Pulmonary artery endothelial cell (primary cell): ENCODE measurements around the gene SCT. TPM values are rescaled to one million over a fixed set of nuclear protein-coding genes. Genes with fewer than 3 reads are reported as not detected.
A peak's percentile ranks its signal among the peaks of the same experiment; 100 is the strongest.

Source experiments
- DNase-seq: peaks from one replicate; pipeline ENCODE4 v3.0.0-alpha.2; 2011; ENCODE audit warnings: low read depth, low spot score
- total RNA-seq: library from RNA; depleted of rRNA; stranded (reverse); fragments of >200 nt; gene quantifications from 2 replicates; pipeline ENCODE4 v1.2.3, GENCODE V29; 2014

Gene SCT
- total RNA-seq, 1 donor from 2014 or later = not detected

GRCh38 chr11:587978-588380 lies 39.0 kb downstream of the SCT start:
- DNase-seq = peak; percentile 15

- DNase-seq = no peak
These were observed 39.4 kb downstream of the SCT start for GRCh38 chr11:587546-587945.

- DNase-seq = no peak
These were observed 40.3 kb downstream of the SCT start for GRCh38 chr11:586376-587316.

- no peak for DNase-seq
These were observed 42.7 kb downstream of the SCT start for GRCh38 chr11:584287-584686.

GRCh38 chr11:581752-582151 lies 45.2 kb downstream of the SCT start:
- DNase-seq = no peak

- DNase-seq = no peak
These were observed 45.6 kb downstream of the SCT start for GRCh38 chr11:581342-581741.

- DNase-seq = no peak
These were observed 47.0 kb downstream of the SCT start for GRCh38 chr11:579830-580601.

- no peak for DNase-seq
These were observed 48.5 kb downstream of the SCT start for GRCh38 chr11:578276-579035.

- DNase-seq = no peak
These were observed 49.4 kb downstream of the SCT start for GRCh38 chr11:577611-577894.

- DNase-seq = no peak
These were observed 50.0 kb downstream of the SCT start for GRCh38 chr11:576811-577610.

Other genes starting within 250 kb of the SCT start
- 0.26 and 0.67 TPM in 2 replicates for gene PKP3, start 233.0 kb downstream of the SCT start, total RNA-seq
- gene SIGIRR, start 212.2 kb downstream of the SCT start, total RNA-seq = 27.6 and 39.6 TPM in 2 replicates
- 0.07 TPM in 1 of 2 replicates, not detected in the other for gene ANO9, start 185.2 kb downstream of the SCT start, total RNA-seq
- gene PTDSS2, start 176.9 kb downstream of the SCT start, total RNA-seq = 32.1 and 39.7 TPM in 2 replicates
- gene RNH1, start 119.9 kb downstream of the SCT start, total RNA-seq = 288 and 306 TPM in 2 replicates
- gene HRAS, start 91.6 kb downstream of the SCT start, total RNA-seq = 77.7 and 91.6 TPM in 2 replicates
- gene LRRC56, start 89.7 kb downstream of the SCT start, total RNA-seq = 0.40 and 0.46 TPM in 2 replicates
- gene LMNTD2, start 66.4 kb downstream of the SCT start, total RNA-seq = 0.56 and 0.86 TPM in 2 replicates
- 11.5 and 14.4 TPM in 2 replicates for gene RASSF7, start 66.2 kb downstream of the SCT start, total RNA-seq
- 28.0 and 29.5 TPM in 2 replicates for gene PHRF1, start 50.7 kb downstream of the SCT start, total RNA-seq
- gene IRF7, start 11.2 kb downstream of the SCT start, total RNA-seq = 8.7 and 16.5 TPM in 2 replicates
- gene CDHR5, start 2.2 kb downstream of the SCT start, total RNA-seq = not detected in 2 replicates
- gene DRD4, start 10.1 kb upstream of the SCT start, total RNA-seq = not detected in 2 replicates
- 45.1 and 66.1 TPM in 2 replicates for gene DEAF1, start 68.0 kb upstream of the SCT start, total RNA-seq
- 8.4 and 9.7 TPM in 2 replicates for gene TMEM80, start 68.6 kb upstream of the SCT start, total RNA-seq
- 2.0 and 3.0 TPM in 2 replicates for gene EPS8L2, start 79.0 kb upstream of the SCT start, total RNA-seq
- 278 and 283 TPM in 2 replicates for gene TALDO1, start 120.3 kb upstream of the SCT start, total RNA-seq
- 37.5 and 38.1 TPM in 2 replicates for gene GATD1, start 150.3 kb upstream of the SCT start, total RNA-seq
- gene CEND1, start 162.9 kb upstream of the SCT start, total RNA-seq = 0.13 and 0.14 TPM in 2 replicates
- gene SLC25A22, start 171.1 kb upstream of the SCT start, total RNA-seq = 9.0 and 9.2 TPM in 2 replicates
- 7.0 and 7.5 TPM in 2 replicates for gene PIDD1, start 178.1 kb upstream of the SCT start, total RNA-seq
- 248 and 277 TPM in 2 replicates for gene RPLP2, start 182.8 kb upstream of the SCT start, total RNA-seq
- 21.5 and 22.4 TPM in 2 replicates for gene PNPLA2, start 191.7 kb upstream of the SCT start, total RNA-seq
- 4.1 and 4.3 TPM in 2 replicates for gene CRACR2B, start 200.7 kb upstream of the SCT start, total RNA-seq
- gene CD151, start 205.8 kb upstream of the SCT start, total RNA-seq = 578 and 647 TPM in 2 replicates
- gene POLR2L, start 215.3 kb upstream of the SCT start, total RNA-seq = 163 and 227 TPM in 2 replicates
- 103 and 115 TPM in 2 replicates for gene TSPAN4, start 215.7 kb upstream of the SCT start, total RNA-seq